ENCODE data around the gene ACAP1. TPM values are rescaled to one million over a fixed set of nuclear protein-coding genes. Genes with fewer than 3 reads are reported as not detected.
A peak's percentile ranks its signal among the peaks of the same experiment; 100 is the strongest.

Gene ACAP1
- total RNA-seq, 1 donor from 2014 or later, result 10.9 TPM

DNA sequence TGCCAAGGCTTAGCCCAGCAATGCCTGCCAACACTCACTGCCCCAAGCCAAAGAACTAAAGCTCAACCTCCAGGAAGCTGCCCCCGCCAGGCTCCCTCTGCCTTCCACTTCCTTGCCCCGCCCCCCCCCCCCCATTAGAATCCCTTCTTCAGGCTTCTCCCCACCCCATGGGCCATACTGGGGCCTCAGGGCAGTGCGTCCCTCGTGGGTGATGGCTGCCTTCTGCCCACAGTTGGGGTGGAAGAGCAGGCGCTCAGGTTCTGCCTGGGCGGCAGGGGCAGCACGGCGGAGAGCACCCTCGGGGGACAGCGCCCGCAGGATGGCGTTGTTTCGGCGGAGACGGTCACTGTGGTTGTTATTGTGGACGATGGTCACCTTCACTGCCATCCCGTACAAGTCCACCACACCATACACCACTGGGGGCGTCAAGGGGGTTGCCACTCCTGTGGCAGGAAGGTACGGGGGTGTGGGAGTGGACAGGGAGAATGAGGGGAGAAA, 11.2 kb upstream of the ACAP1 start:
- no peaks in the 10 kb centered on the region for H3K9me3 Mint-ChIP-seq
- peaks cover 20% of the 10 kb centered on the region for H3K36me3 Mint-ChIP-seq
- no peak overlapping the region for H3K27ac Mint-ChIP-seq
- H3K27me3 Mint-ChIP-seq (ENCODE audit: low read depth), result no peaks in the 10 kb centered on the region
- DNase-seq (ENCODE audit: low spot score in 2 of 2, unreplicated experiment in 2 of 2), result no peak
- TF ChIP-seq CTCF (IDR thresholded peaks at IDR 0.05; ENCODE audit: unreplicated experiment), result no peak
- peaks cover 16% of the 10 kb centered on the region for H3K4me1 Mint-ChIP-seq
- no peak overlapping the region for H3K4me3 Mint-ChIP-seq

DNA sequence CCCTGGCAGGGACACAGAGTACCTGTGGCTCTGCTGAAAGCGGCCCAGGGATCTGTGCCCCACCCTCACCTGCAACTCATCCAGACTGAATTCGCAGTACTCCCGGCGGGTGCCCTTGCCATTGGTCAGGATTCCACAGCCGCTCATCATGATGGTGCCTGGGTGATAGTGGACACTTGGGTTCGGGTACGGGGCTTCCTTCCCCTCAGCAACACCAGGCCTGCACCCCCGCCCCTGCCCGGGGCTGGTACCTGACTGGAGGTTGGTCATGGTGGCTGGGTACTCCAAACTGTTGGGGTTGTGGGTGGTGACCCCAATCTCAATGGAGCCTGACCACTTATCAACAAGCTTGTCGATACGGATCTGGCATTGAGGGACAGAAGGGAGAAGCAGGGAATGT, 10.1 kb upstream of the ACAP1 start:
- Mint-ChIP-seq H3K27ac (no peak overlapping the region), H3K9me3 (no peaks in the 10 kb centered on the region), H3K4me3 (no peak overlapping the region), H3K27me3 (ENCODE audit: low read depth) (no peaks in the 10 kb centered on the region), H3K36me3 (peaks cover 15% of the 10 kb centered on the region), H3K4me1 (peaks cover 20% of the 10 kb centered on the region)
- TF ChIP-seq CTCF (IDR thresholded peaks at IDR 0.05; ENCODE audit: unreplicated experiment), result no peak
- DNase-seq (ENCODE audit: low spot score in 2 of 2, unreplicated experiment in 2 of 2), result no peak

- H3K27me3 Mint-ChIP-seq (ENCODE audit: low read depth), result no peaks in the 10 kb centered on the region
- H3K27ac Mint-ChIP-seq, result no peak overlapping the region
- no peak for DNase-seq (ENCODE audit: low spot score in 2 of 2, unreplicated experiment in 2 of 2)
- H3K4me3 Mint-ChIP-seq, result no peak overlapping the region
- TF ChIP-seq CTCF (IDR thresholded peaks at IDR 0.05; ENCODE audit: unreplicated experiment), result no peak
- no peaks in the 10 kb centered on the region for H3K9me3 Mint-ChIP-seq
- peaks cover 9% of the 10 kb centered on the region for H3K36me3 Mint-ChIP-seq
- peaks cover 20% of the 10 kb centered on the region for H3K4me1 Mint-ChIP-seq
Observed at GRCh38 chr17:7327056-7327455, 9.3 kb upstream of the ACAP1 start.

GRCh38 chr17:7327501-7327900, 8.8 kb upstream of the ACAP1 start:
- no peaks in the 10 kb centered on the region for H3K27me3 Mint-ChIP-seq (ENCODE audit: low read depth)
- peaks cover 24% of the 10 kb centered on the region for H3K4me1 Mint-ChIP-seq
- H3K36me3 Mint-ChIP-seq, result peaks cover 9% of the 10 kb centered on the region
- no peaks in the 10 kb centered on the region for H3K9me3 Mint-ChIP-seq
- TF ChIP-seq CTCF (IDR thresholded peaks at IDR 0.05; ENCODE audit: unreplicated experiment), result no peak
- no peak overlapping the region for H3K27ac Mint-ChIP-seq
- H3K4me3 Mint-ChIP-seq, result peak overlapping the region; percentile 24
- no peak for DNase-seq (ENCODE audit: low spot score in 2 of 2, unreplicated experiment in 2 of 2)

GRCh38 chr17:7328009-7328408, 8.3 kb upstream of the ACAP1 start:
- TF ChIP-seq CTCF (IDR thresholded peaks at IDR 0.05; ENCODE audit: unreplicated experiment), result no peak
- peaks cover 9% of the 10 kb centered on the region for H3K36me3 Mint-ChIP-seq
- no peaks in the 10 kb centered on the region for H3K27me3 Mint-ChIP-seq (ENCODE audit: low read depth)
- peak overlapping the region; percentile 89 for H3K4me3 Mint-ChIP-seq
- H3K4me1 Mint-ChIP-seq, result peaks cover 28% of the 10 kb centered on the region
- H3K9me3 Mint-ChIP-seq, result no peaks in the 10 kb centered on the region
- peak overlapping the region; percentile 83 for H3K27ac Mint-ChIP-seq
- DNase-seq (ENCODE audit: low spot score in 2 of 2, unreplicated experiment in 2 of 2), result no peak

- peak within 1 kb of the TSS; percentile 89 for H3K4me3 Mint-ChIP-seq
- H3K36me3 Mint-ChIP-seq, result peaks cover 6% of the 10 kb centered on the region
- no peak for TF ChIP-seq CTCF (IDR thresholded peaks at IDR 0.05; ENCODE audit: unreplicated experiment)
- H3K4me1 Mint-ChIP-seq, result peaks cover 31% of the 10 kb centered on the region
- no peaks in the 10 kb centered on the region for H3K27me3 Mint-ChIP-seq (ENCODE audit: low read depth)
- no peak for DNase-seq (ENCODE audit: low spot score in 2 of 2, unreplicated experiment in 2 of 2)
- no peaks in the 10 kb centered on the region for H3K9me3 Mint-ChIP-seq
- peak within 1 kb of the TSS; percentile 97 for H3K27ac Mint-ChIP-seq
Observed at GRCh38 chr17:7328840-7329373, 7.4 kb upstream of the ACAP1 start, which contains the start of gene NEURL4. Gene NEURL4 (minus strand): TSS chr17:7329335. CDS start chr17:7329312, 23 bp downstream.
